ENCODE measurements around the gene LIMS2. TPM values are rescaled to one million over a fixed set of nuclear protein-coding genes. Genes with fewer than 3 reads are reported as not detected.

Gene LIMS2
- total RNA-seq, 6 experiments from 2014 or later: 6.6 to 37.7 (median 19.5) TPM

DNA sequence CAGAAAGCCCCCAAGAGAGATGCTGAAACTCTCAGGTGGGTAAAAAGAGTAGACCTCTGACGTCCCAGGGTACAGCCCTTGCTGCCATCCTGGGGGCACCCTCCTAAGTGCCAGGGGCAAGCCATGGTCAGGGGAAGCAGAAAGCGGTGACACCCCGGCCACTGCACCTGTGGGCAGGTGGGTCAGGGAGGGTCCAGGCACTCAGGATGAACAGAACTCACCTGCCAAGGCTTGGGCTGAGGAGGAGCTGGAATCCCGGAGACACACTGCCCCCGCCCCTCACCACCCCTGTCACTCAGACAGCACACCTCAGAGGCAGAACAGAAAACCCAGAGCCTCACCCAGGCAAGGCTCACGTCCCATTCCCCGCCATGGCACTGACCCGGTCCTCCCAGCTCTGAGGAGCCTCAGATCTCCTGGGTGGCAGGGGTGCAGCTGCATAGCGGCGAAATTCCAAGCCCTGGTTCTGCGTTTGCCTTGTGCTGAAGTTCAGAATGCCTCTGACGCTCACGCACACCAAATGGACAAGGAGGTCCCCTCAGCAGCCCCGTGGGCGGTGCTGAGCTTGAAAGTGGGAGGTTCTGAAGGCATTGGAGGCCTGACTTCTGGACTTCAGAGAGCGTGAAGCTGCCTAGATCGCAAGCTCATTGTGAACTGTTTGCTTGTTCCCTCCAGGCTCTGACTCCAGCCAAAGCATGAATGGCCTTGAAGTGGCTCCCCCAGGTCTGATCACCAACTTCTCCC, 25.1 kb downstream of the LIMS2 start:
- WGBS (ENCODE audit: insufficient coverage, low coverage, low lambda C conversion rate, missing lambda C conversion rate): 40% methylated on average over 1 of the region's 17 CpGs
- TF ChIP-seq, protein P1, sequence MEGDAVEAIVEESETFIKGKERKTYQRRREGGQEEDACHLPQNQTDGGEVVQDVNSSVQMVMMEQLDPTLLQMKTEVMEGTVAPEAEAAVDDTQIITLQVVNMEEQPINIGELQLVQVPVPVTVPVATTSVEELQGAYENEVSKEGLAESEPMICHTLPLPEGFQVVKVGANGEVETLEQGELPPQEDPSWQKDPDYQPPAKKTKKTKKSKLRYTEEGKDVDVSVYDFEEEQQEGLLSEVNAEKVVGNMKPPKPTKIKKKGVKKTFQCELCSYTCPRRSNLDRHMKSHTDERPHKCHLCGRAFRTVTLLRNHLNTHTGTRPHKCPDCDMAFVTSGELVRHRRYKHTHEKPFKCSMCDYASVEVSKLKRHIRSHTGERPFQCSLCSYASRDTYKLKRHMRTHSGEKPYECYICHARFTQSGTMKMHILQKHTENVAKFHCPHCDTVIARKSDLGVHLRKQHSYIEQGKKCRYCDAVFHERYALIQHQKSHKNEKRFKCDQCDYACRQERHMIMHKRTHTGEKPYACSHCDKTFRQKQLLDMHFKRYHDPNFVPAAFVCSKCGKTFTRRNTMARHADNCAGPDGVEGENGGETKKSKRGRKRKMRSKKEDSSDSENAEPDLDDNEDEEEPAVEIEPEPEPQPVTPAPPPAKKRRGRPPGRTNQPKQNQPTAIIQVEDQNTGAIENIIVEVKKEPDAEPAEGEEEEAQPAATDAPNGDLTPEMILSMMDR (IDR thresholded peaks at IDR 0.05): peak in 1 of 4 donors; percentile 7
- TF ChIP-seq POLR2A (IDR thresholded peaks at IDR 0.05): no peak
- H3K27ac ChIP-seq: no peak overlapping the region
- ATAC-seq (peak in 2 of 4 donors; percentile 5 to 12), DNase-seq (peak in 2 of 3 donors; percentile 17 to 51)
- no peak overlapping the region for H3K4me3 ChIP-seq
- intact Hi-C loops (cut with DNase I): no loop called here
- no peaks in the 10 kb centered on the region for H3K9me3 ChIP-seq
- peaks cover 0 to 10% (median 0%) of the 10 kb centered on the region in 4 donors for H3K4me1 ChIP-seq
- H3K36me3 ChIP-seq: peaks cover 0 to 8% (median 3%) of the 10 kb centered on the region in 4 donors
- H3K27me3 ChIP-seq: no peaks in the 10 kb centered on the region

DNA sequence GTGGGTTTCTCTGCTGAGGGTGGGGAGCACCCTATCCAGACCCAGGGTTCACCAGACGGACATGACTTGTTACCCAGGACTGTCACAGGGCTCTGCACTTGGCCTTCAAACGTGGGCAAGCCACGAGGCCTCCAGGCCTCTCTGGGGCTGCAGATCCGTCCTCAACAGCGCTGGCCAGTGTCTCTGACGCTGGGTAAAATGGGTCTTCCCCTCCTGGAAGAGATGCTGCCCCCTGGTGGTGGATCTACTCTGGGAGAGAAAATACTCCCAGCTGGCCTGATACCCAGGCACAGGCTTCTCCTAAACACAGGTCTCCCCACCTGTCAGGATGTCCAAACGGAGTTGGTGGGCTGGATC, 25.7 kb downstream of the LIMS2 start:
- no peak overlapping the region for H3K4me3 ChIP-seq
- peaks cover 0 to 8% (median 3%) of the 10 kb centered on the region in 4 donors for H3K36me3 ChIP-seq
- no CpG with 5 or more reads among the region's 7 CpGs for WGBS (ENCODE audit: insufficient coverage, low coverage, low lambda C conversion rate, missing lambda C conversion rate)
- DNase-seq: peak; percentile 77 to 86 (median 79)
- intact Hi-C loops (cut with DNase I): no loop called here
- no peaks in the 10 kb centered on the region for H3K27me3 ChIP-seq
- H3K9me3 ChIP-seq: no peaks in the 10 kb centered on the region
- peaks cover 0 to 10% (median 0%) of the 10 kb centered on the region in 4 donors for H3K4me1 ChIP-seq
- H3K27ac ChIP-seq: no peak overlapping the region
- TF ChIP-seq, protein P1 (IDR thresholded peaks at IDR 0.05): peak; percentile 69 to 92 (median 88)
- no peak for TF ChIP-seq POLR2A (IDR thresholded peaks at IDR 0.05)
- peak; percentile 72 to 87 (median 84) for ATAC-seq

DNA sequence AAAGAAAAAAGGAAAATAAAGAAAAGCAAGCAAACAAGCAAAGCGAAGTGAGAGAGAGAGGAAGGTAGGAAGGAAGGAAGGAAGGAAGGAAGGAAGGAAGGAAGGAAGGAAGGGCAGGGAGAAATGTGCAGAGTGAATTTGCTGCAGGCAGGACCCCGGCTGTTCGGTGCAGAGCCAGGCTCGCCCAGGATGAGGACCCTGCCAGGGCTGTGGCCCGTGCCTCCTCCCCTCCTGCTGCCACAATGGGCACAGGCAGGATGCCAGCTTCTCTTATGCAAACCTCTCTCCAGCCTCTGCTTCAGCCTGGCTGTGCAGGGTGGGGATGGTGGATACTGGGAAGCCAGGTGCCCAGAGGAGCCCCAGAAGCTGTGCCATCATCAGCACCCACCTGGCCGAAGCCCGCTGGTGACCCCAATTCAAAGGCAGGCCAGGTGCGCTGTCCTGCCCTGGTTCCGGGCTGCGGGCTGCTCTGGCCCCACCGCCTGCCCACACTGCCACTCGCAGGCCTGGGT, 26.2 kb downstream of the LIMS2 start:
- Histone ChIP-seq H3K4me1 (peaks cover 0 to 10% (median 0%) of the 10 kb centered on the region in 4 donors), H3K27ac (no peak overlapping the region), H3K36me3 (peaks cover 0 to 5% (median under 1%) of the 10 kb centered on the region in 4 donors), H3K27me3 (no peaks in the 10 kb centered on the region), H3K4me3 (no peak overlapping the region), H3K9me3 (no peaks in the 10 kb centered on the region)
- WGBS (ENCODE audit: insufficient coverage, low coverage, low lambda C conversion rate, missing lambda C conversion rate): 41% methylated on average over 3 of the region's 12 CpGs
- intact Hi-C loops (cut with DNase I): no loop called here
- DNase-seq (peak in 1 of 3 donors; percentile 53), ATAC-seq (peak in 2 of 4 donors; percentile 7 to 36)
- TF ChIP-seq POLR2A (IDR thresholded peaks at IDR 0.05): no peak
- TF ChIP-seq, protein P1 (IDR thresholded peaks at IDR 0.05): no peak

DNA sequence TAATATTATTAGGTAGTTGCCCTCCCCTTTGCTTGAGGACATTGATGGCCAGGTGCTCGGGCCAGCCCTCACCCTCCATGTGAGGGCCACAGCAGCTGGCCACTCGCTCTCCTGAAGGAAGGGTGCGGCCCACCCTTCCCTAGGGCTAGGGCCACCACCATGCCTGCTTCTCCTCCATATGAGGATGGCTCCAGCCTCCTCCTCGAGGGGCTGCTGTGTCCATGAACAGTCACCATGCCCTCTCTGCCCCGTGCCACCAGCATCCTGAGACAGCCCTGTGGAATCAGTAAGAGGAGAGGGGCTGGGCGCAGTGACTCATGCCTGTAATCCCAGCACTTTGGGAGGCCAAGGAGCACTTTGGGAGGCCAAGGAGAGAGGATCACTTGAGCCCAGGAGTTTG, 27.0 kb downstream of the LIMS2 start:
- Histone ChIP-seq H3K27ac (no peak overlapping the region), H3K9me3 (no peaks in the 10 kb centered on the region), H3K4me1 (peaks cover 0 to 10% (median 0%) of the 10 kb centered on the region in 4 donors), H3K4me3 (no peak overlapping the region), H3K36me3 (no peaks in the 10 kb centered on the region), H3K27me3 (no peaks in the 10 kb centered on the region)
- WGBS (ENCODE audit: insufficient coverage, low coverage, low lambda C conversion rate, missing lambda C conversion rate): 80% methylated on average over 1 of the region's 6 CpGs
- TF ChIP-seq POLR2A (IDR thresholded peaks at IDR 0.05): no peak
- TF ChIP-seq, protein P1 (IDR thresholded peaks at IDR 0.05): no peak
- ATAC-seq (no peak), DNase-seq (peak in 1 of 3 donors; percentile 46)
- intact Hi-C loops (cut with DNase I): no loop called here

Measured in right lobe of liver (tissue), 6 donors.